HPDE6-E6E7 (cell line): Measurements from ENCODE around the gene AMZ2.
"Not testable (repeated sequence)": the region's sequence is repeated elsewhere in the genome, so short reads cannot be mapped to it uniquely, and the experiment has no call there.

Experiments used
- DNase-seq: peaks from one replicate; pipeline ENCODE4 v3.0.0; 2011; ENCODE audit warnings: missing footprints; ENCODE audit errors: extremely low spot score

AMZ2 gene

GRCh38 chr17:68247445-68248198 is at the start of gene AMZ2:
TSS of gene AMZ2 (plus strand) at chr17:68248043. CDS start at chr17:68250188, 2,145 bp downstream.
- DNase-seq = peak; percentile 81

- no peak for DNase-seq
Observed at GRCh38 chr17:68198931-68199836, 48.7 kb upstream of the AMZ2 start.

- no peak for DNase-seq
Observed at GRCh38 chr17:68199837-68200688, 47.8 kb upstream of the AMZ2 start.

- DNase-seq = peak; percentile 36
Observed at GRCh38 chr17:68200689-68201417, 47.0 kb upstream of the AMZ2 start.

GRCh38 chr17:68201418-68201771 is 46.4 kb upstream of the AMZ2 start:
- not testable (repeated sequence) for DNase-seq

- DNase-seq = not testable (repeated sequence)
Observed at GRCh38 chr17:68202321-68202720, 45.5 kb upstream of the AMZ2 start.

GRCh38 chr17:68204736-68205135 is 43.1 kb upstream of the AMZ2 start:
- DNase-seq = no peak

- DNase-seq = peak; percentile 77
Observed at GRCh38 chr17:68205251-68205807, 42.5 kb upstream of the AMZ2 start.

GRCh38 chr17:68205808-68206720 is 41.8 kb upstream of the AMZ2 start:
- DNase-seq = no peak

- no peak for DNase-seq
Observed at GRCh38 chr17:68207651-68208253, 40.1 kb upstream of the AMZ2 start.

GRCh38 chr17:68208651-68209050 is 39.2 kb upstream of the AMZ2 start:
- not testable (repeated sequence) for DNase-seq

- not testable (repeated sequence) for DNase-seq
Observed at GRCh38 chr17:68209191-68209900, 38.5 kb upstream of the AMZ2 start.

GRCh38 chr17:68210570-68211315 is 37.1 kb upstream of the AMZ2 start:
- no peak for DNase-seq

GRCh38 chr17:68213428-68214411 is 34.1 kb upstream of the AMZ2 start:
- DNase-seq = not testable (repeated sequence)

GRCh38 chr17:68215453-68215852 is 32.4 kb upstream of the AMZ2 start:
- DNase-seq = not testable (repeated sequence)

- not testable (repeated sequence) for DNase-seq
Observed at GRCh38 chr17:68219429-68219828, 28.4 kb upstream of the AMZ2 start.

- DNase-seq = not testable (repeated sequence)
Observed at GRCh38 chr17:68220186-68220585, 27.7 kb upstream of the AMZ2 start.
